Peyer's patch (tissue), 4 donors: ENCODE data around the gene SPRING1. TPM values are rescaled to one million over a fixed set of nuclear protein-coding genes. Genes with fewer than 3 reads are reported as not detected.

Experiments
- DNase-seq, 3 donors: peaks; one replicate each; pipeline ENCODE4 v3.0.0-alpha.2; 2017 to 2019
- H3K27ac ChIP-seq, 4 donors: fragments of 200-600 bp; sonication (generic); one replicate each; pipeline ENCODE4 v1.5.1; 2016 to 2019
- H3K27me3 ChIP-seq, 2 donors: fragments of 200-600 bp; sonication (generic); one replicate each; pipeline ENCODE4 v1.5.1; 2019
- H3K36me3 ChIP-seq, 3 donors: fragments of 200-600 bp; sonication (generic); one replicate each; pipeline ENCODE4 v1.5.1; 2016 to 2019
- H3K4me1 ChIP-seq, 4 donors: fragments of 200-600 bp; sonication (generic); one replicate each; pipeline ENCODE4 v1.5.1; 2016 to 2019
- H3K4me3 ChIP-seq, 4 donors: fragments of 200-600 bp; sonication (generic); 1 replicate in 3 of 4; 2 replicates in 1 of 4; pipeline ENCODE4 v1.5.1; 2016 to 2019; ENCODE audit warnings: mild to moderate bottlenecking in 1 of 4
- H3K9me3 ChIP-seq, 4 donors: fragments of 200-600 bp; sonication (generic); one replicate each; pipeline ENCODE4 v1.5.1; 2016 to 2019; ENCODE audit warnings: mild to moderate bottlenecking in 1 of 4
- POLR2A ChIP-seq, 2 donors: fragments of 450-650 bp; IDR thresholded peaks; one replicate each; pipeline ENCODE4 v1.5.1; 2017; ENCODE audit warnings: antibody characterized with exemption in 2 of 2, mild to moderate bottlenecking in 2 of 2, moderate library complexity in 2 of 2
- total RNA-seq, 4 donors: library from RNA; depleted of rRNA; stranded (reverse); fragments of >200 nt; gene quantifications; one replicate each; pipeline ENCODE4 v1.1.0, GENCODE V29; 2016
- TF ChIP-seq, protein P1 (sequence below), 6 experiments: fragments of 450-650 bp in 4 of 6; fragments of 200-600 bp in 2 of 6; sonication (generic) in 1 of 6; IDR thresholded peaks; one replicate each; pipeline ENCODE4 v1.5.1; 2017 to 2019; ENCODE audit warnings: antibody characterized with exemption in 6 of 6, mild to moderate bottlenecking in 3 of 6, moderate library complexity in 1 of 6

Gene SPRING1
- total RNA-seq = 10 to 100 TPM; 21.5 to 36.3 (median 30.3) TPM

GRCh38 chr12:116737774-116738657, at the start of gene SPRING1, which contains the start of gene RNFT2:
SPRING1 (minus strand) TSS chr12:116738069; CDS start chr12:116737900, 169 bp downstream.
RNFT2 (plus strand) TSS chr12:116738315; CDS start chr12:116740498, 2,183 bp downstream.
- Histone ChIP-seq H3K36me3 (peaks cover 0 to 19% (median 0%) of the 10 kb centered on the region in 3 donors), H3K4me3 (peak within 1 kb of the TSS; percentile 79 to 98 (median 95)), H3K27ac (peak within 1 kb of the TSS; percentile 70 to 86 (median 82)), H3K9me3 (no peaks in the 10 kb centered on the region), H3K27me3 (no peaks in the 10 kb centered on the region), H3K4me1 (peaks cover 0 to 19% (median 0%) of the 10 kb centered on the region in 4 donors)
- TF ChIP-seq, protein P1, sequence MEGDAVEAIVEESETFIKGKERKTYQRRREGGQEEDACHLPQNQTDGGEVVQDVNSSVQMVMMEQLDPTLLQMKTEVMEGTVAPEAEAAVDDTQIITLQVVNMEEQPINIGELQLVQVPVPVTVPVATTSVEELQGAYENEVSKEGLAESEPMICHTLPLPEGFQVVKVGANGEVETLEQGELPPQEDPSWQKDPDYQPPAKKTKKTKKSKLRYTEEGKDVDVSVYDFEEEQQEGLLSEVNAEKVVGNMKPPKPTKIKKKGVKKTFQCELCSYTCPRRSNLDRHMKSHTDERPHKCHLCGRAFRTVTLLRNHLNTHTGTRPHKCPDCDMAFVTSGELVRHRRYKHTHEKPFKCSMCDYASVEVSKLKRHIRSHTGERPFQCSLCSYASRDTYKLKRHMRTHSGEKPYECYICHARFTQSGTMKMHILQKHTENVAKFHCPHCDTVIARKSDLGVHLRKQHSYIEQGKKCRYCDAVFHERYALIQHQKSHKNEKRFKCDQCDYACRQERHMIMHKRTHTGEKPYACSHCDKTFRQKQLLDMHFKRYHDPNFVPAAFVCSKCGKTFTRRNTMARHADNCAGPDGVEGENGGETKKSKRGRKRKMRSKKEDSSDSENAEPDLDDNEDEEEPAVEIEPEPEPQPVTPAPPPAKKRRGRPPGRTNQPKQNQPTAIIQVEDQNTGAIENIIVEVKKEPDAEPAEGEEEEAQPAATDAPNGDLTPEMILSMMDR (IDR thresholded peaks at IDR 0.05) = peak in 3 of 6 experiments; percentile 3 to 11 (median 4)
- peak; percentile 69 to 93 for TF ChIP-seq POLR2A (IDR thresholded peaks at IDR 0.05)
- DNase-seq = peak; percentile 98 to 100 (median 99)

GRCh38 chr12:116784238-116784612, 46.4 kb upstream of the SPRING1 start:
- Histone ChIP-seq H3K4me3 (no peak overlapping the region), H3K36me3 (no peaks in the 10 kb centered on the region), H3K27ac (no peak overlapping the region), H3K9me3 (no peaks in the 10 kb centered on the region), H3K27me3 (no peaks in the 10 kb centered on the region), H3K4me1 (no peaks in the 10 kb centered on the region)
- DNase-seq = no peak
- TF ChIP-seq, protein P1 (IDR thresholded peaks at IDR 0.05) = no peak
- no peak for TF ChIP-seq POLR2A (IDR thresholded peaks at IDR 0.05)

- no peaks in the 10 kb centered on the region for H3K36me3 ChIP-seq
- H3K4me1 ChIP-seq = no peaks in the 10 kb centered on the region
- no peaks in the 10 kb centered on the region for H3K9me3 ChIP-seq
- no peaks in the 10 kb centered on the region for H3K27me3 ChIP-seq
- H3K27ac ChIP-seq = no peak overlapping the region
- H3K4me3 ChIP-seq = no peak overlapping the region
- no peak for DNase-seq
- no peak for TF ChIP-seq POLR2A (IDR thresholded peaks at IDR 0.05)
- TF ChIP-seq, protein P1 (IDR thresholded peaks at IDR 0.05) = no peak
These were observed 45.8 kb upstream of the SPRING1 start for GRCh38 chr12:116783525-116784237.

GRCh38 chr12:116780942-116781341, 43.1 kb upstream of the SPRING1 start:
- H3K9me3 ChIP-seq = no peaks in the 10 kb centered on the region
- DNase-seq = no peak

DNA sequence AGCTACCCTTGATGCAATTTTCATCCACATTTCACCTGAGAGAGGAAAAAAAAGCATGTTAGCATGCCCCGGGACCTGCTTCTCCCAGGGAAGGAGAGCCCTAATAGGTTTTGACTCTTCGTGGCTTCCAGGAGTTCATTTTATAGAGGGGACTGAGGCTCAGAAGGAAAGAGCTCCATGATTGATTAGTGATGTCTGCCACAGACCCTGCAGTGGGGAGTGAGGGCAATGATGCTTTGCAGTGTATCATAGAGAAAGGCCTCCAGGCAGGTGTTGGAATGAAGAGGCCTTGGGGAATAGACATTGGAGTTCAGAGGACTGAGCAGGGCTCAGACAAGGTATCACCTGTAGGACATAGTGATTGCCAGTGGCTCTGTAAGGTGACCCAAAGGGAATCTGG, 41.7 kb upstream of the SPRING1 start:
- DNase-seq = no peak
- H3K4me3 ChIP-seq = no peak overlapping the region
- H3K27ac ChIP-seq = no peak overlapping the region
- H3K27me3 ChIP-seq = no peaks in the 10 kb centered on the region
- no peaks in the 10 kb centered on the region for H3K4me1 ChIP-seq
- TF ChIP-seq, protein P1 (IDR thresholded peaks at IDR 0.05) = no peak
- TF ChIP-seq POLR2A (IDR thresholded peaks at IDR 0.05) = no peak
- H3K36me3 ChIP-seq = no peaks in the 10 kb centered on the region
- no peaks in the 10 kb centered on the region for H3K9me3 ChIP-seq

More at GRCh38 chr12:116780942-116781341, 43.1 kb upstream of the SPRING1 start:
- H3K4me1 ChIP-seq = no peaks in the 10 kb centered on the region
- no peak overlapping the region for H3K27ac ChIP-seq
- H3K36me3 ChIP-seq = no peaks in the 10 kb centered on the region
- H3K4me3 ChIP-seq = no peak overlapping the region
- H3K27me3 ChIP-seq = no peaks in the 10 kb centered on the region
- TF ChIP-seq, protein P1 (IDR thresholded peaks at IDR 0.05) = no peak
- no peak for TF ChIP-seq POLR2A (IDR thresholded peaks at IDR 0.05)
